Posterior vena cava (tissue), 2 donors: Measurements from ENCODE around the gene BSCL2. TPM values are rescaled to one million over a fixed set of nuclear protein-coding genes. Genes with fewer than 3 reads are reported as not detected.

Experiments used
- DNase-seq: peaks from one replicate; pipeline ENCODE4 v3.0.0-alpha.2; 2020; ENCODE audit warnings: low spot score
- intact Hi-C, 2 donors: fragments of 100-400 bp; cut with DNase I; formaldehyde crosslinking; loops; one replicate each; pipeline versions ENCODE4 v1.14.1 to v1.14.2; 2022 to 2023
- total RNA-seq, 2 donors: library from RNA; stranded (reverse); fragmentation: NEBNext Ultra II Directional; extraction: Animal tissue kit (Norgen Biotek cat#: 25700); gene quantifications; one replicate each; pipeline ENCODE4 v1.2.1, GENCODE V29; 2021
- donor health status: DM: yes; HTN: yes; CAD: no.
- donor health status: DM: yes; HTN: yes; CAD: no.

BSCL2 gene
- total RNA-seq, 2 donors from 2014 or later = 30.6 to 54.8 TPM

- DNase-seq = no peak
- intact Hi-C loops = no loop called here
Observed at GRCh38 chr11:62644220-62644619, 63.0 kb downstream of the BSCL2 start.

Other genes with a start within 250 kb of the BSCL2 start
- gene AHNAK, start 160.6 kb downstream of the BSCL2 start, total RNA-seq = 100 to 1,000 TPM; 938 to 955 TPM
- gene EEF1G, start 133.5 kb downstream of the BSCL2 start, total RNA-seq = 100 to 1,000 TPM; 706 to 749 TPM
- gene TUT1, start 115.9 kb downstream of the BSCL2 start, total RNA-seq = 10 to 100 TPM; 10.7 to 14.1 TPM
- 10 to 100 TPM; 56.5 to 67.2 TPM for gene MTA2, start 105.6 kb downstream of the BSCL2 start, total RNA-seq
- 10 to 100 TPM; 58.7 to 63.8 TPM for gene EML3, start 94.6 kb downstream of the BSCL2 start, total RNA-seq
- gene ROM1, start 94.2 kb downstream of the BSCL2 start, total RNA-seq = 1 to 10 TPM; 7.1 to 9.7 TPM
- 10 to 100 TPM; 23.7 to 26.6 TPM for gene B3GAT3, start 85.4 kb downstream of the BSCL2 start, total RNA-seq
- 100 to 1,000 TPM; 206 to 240 TPM for gene GANAB, start 60.8 kb downstream of the BSCL2 start, total RNA-seq
- 10 to 100 TPM; 10.6 to 10.9 TPM for gene INTS5, start 54.1 kb downstream of the BSCL2 start, total RNA-seq
- gene C11orf98, start 42.2 kb downstream of the BSCL2 start, total RNA-seq = 10 to 100 TPM; 27.4 to 35.9 TPM
- 10 to 100 TPM in 1 of 2 donors, 1 to 10 TPM in 1; 8.5 to 10.5 TPM for gene CSKMT, start 42.1 kb downstream of the BSCL2 start, total RNA-seq
- gene UQCC3, start 35.8 kb downstream of the BSCL2 start, total RNA-seq = 1 to 10 TPM; 3.6 to 3.7 TPM
- 1 to 10 TPM; 3.7 to 5.1 TPM for gene LBHD1, start 35.2 kb downstream of the BSCL2 start, total RNA-seq
- 10 to 100 TPM; 74.8 to 76.1 TPM for gene UBXN1, start 28.4 kb downstream of the BSCL2 start, total RNA-seq
- 10 to 100 TPM; 13.9 to 14.8 TPM for gene LRRN4CL, start 17.9 kb downstream of the BSCL2 start, total RNA-seq
- gene GNG3, start 252 bp upstream of the BSCL2 start, total RNA-seq = not detected
- gene HNRNPUL2, start 20.0 kb upstream of the BSCL2 start, total RNA-seq = 10 to 100 TPM; 45.5 to 45.9 TPM
- gene TTC9C, start 21.1 kb upstream of the BSCL2 start, total RNA-seq = 10 to 100 TPM; 19.0 to 20.6 TPM
- 10 to 100 TPM in 1 of 2 donors, 1 to 10 TPM in 1; 6.2 to 12.3 TPM for gene ZBTB3, start 46.7 kb upstream of the BSCL2 start, total RNA-seq
- gene POLR2G, start 54.2 kb upstream of the BSCL2 start, total RNA-seq = 10 to 100 TPM; 39.7 to 50.9 TPM
- 10 to 100 TPM; 11.3 to 12.9 TPM for gene TAF6L, start 64.0 kb upstream of the BSCL2 start, total RNA-seq
- 10 to 100 TPM; 23.7 to 33.0 TPM for gene TMEM179B, start 80.0 kb upstream of the BSCL2 start, total RNA-seq
- gene TMEM223, start 84.6 kb upstream of the BSCL2 start, total RNA-seq = 1 to 10 TPM; 8.9 to 10.0 TPM
- gene NXF1, start 98.0 kb upstream of the BSCL2 start, total RNA-seq = 10 to 100 TPM; 53.0 to 58.1 TPM
- 10 to 100 TPM; 32.8 to 34.0 TPM for gene STX5, start 124.6 kb upstream of the BSCL2 start, total RNA-seq
- not detected for gene TEX54, start 125.4 kb upstream of the BSCL2 start, total RNA-seq
- gene WDR74, start 132.2 kb upstream of the BSCL2 start, total RNA-seq = 10 to 100 TPM; 38.5 to 45.6 TPM
- gene SLC3A2, start 173.5 kb upstream of the BSCL2 start, total RNA-seq = 100 to 1,000 TPM in 1 of 2 donors, 10 to 100 TPM in 1; 89.4 to 114 TPM
- not detected for gene CHRM1, start 213.9 kb upstream of the BSCL2 start, total RNA-seq